Coronary artery (tissue), 2 donors: ENCODE data around the gene PGA3.
"Not testable (repeated sequence)": the region's sequence is repeated elsewhere in the genome, so short reads cannot be mapped to it uniquely, and the experiment has no call there.

Experiments used
- DNase-seq: peaks from one replicate; pipeline ENCODE4 v3.0.0-alpha.2; 2017; ENCODE audit warnings: low spot score
- H3K27ac ChIP-seq, 2 donors: fragments of 200-600 bp; sonication (generic); one replicate each; pipeline ENCODE4 v1.5.1; 2016 to 2019
- H3K4me3 ChIP-seq: fragments of 200-600 bp; sonication (generic); 2 replicates; pipeline ENCODE4 v1.5.1; 2016; ENCODE audit warnings: mild to moderate bottlenecking, moderate library complexity
- CTCF ChIP-seq: fragments of 200-600 bp; sonication (generic); IDR thresholded peaks from one replicate; pipeline ENCODE4 v1.5.1; 2019; ENCODE audit warnings: antibody characterized with exemption

The PGA3 gene

DNA sequence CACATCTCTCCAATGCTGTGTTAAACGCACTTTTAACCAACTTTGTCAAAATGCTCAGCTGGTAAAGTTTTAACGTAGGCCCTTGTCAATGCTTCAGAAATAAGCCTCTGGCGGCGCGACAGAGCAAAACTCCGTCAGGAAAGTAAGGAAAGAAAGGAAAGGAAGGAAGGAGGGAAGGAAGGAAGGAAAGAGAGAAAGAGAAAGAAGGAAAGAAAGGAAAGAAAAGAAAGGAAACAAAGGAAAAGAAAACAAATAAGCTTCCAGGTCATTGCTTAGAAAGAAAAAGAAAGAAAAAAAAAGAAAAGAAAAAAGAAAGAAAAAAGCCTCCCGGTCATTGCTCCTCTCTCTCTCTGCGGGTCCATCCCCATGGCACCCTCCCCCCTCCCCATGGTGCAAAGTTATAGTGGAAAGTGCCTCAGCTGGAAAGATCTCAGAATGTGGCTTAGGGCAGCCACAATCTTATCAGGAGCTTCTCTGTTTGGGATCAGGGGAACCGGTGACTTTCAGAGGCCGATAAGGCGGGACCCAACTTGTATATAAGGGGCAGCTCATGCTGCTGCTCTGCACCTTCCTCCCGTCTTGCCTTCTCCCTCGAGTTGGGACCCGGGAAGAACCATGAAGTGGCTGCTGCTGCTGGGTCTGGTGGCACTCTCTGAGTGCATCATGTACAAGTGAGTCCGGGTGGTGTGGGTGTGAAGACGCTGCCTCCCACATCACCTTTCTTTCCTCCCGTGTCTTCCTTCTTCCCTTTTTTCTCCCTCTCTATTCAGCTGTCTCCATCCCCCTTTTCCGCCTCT is at the start of gene PGA3:
PGA3 (plus strand) TSS at position 566 of the 797 bp plus-strand sequence; CDS start at position 616, 50 bp downstream.
- H3K27ac ChIP-seq, DNase-seq, H3K4me3 ChIP-seq: not testable (repeated sequence)

DNA sequence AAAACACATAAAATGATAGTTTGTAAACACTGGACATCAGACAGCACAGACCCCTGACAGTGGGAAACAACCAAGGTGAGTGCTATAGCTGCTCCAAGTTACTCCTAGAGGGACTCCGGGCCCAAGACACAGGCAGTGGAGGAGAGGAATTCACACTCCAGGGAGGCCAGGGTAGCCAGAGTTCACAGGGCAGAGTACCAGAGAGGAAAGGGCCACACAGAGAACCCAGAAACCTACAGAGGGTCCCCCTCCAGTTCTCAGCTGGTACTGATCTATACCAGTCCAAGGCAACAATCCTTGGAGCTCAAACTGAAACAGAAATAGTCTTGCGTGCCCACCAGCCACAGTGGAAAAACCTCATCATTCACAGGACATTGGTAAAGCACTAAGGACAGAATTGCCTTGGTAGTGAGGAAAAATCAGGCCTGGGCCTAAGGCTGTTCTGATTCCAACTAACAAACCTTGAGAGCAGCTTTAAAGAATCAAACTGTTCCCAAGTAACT is 49.7 kb upstream of the PGA3 start:
- DNase-seq: peak; percentile 62
- H3K4me3 ChIP-seq: peak overlapping the region; percentile 16
- H3K27ac ChIP-seq: peak overlapping the region; percentile 85 to 88
- TF ChIP-seq CTCF: no peak

- no peak overlapping the region for H3K4me3 ChIP-seq
- no peak for TF ChIP-seq CTCF
- no peak overlapping the region for H3K27ac ChIP-seq
- no peak for DNase-seq
Measured at GRCh38 chr11:61154528-61154927, 48.8 kb upstream of the PGA3 start.

GRCh38 chr11:61155312-61155711 is 48.0 kb upstream of the PGA3 start:
- DNase-seq: no peak
- no peak overlapping the region for H3K4me3 ChIP-seq
- H3K27ac ChIP-seq: no peak overlapping the region
- no peak for TF ChIP-seq CTCF

- H3K4me3 ChIP-seq: no peak overlapping the region
- H3K27ac ChIP-seq: no peak overlapping the region
- no peak for DNase-seq
- no peak for TF ChIP-seq CTCF
Measured at GRCh38 chr11:61155741-61156140, 47.6 kb upstream of the PGA3 start.

DNA sequence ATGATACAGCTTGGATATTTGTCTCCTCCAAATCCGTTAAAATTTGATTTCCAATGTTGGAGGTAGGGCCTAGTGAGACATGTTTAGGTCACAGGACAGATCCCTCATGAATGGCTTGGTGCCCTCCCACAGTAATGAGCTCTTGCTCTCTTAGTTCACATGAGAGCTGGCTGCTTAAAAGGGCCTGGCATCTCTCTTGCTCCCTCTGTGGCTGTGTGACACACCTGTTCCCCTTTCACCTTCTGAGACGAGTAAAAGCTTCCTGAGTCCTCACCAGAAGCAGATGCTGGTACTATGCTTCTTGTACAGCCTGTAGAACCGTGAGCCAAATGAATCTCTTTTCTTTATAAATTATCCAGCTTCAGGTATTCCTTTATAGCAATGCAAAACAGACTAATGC is 45.6 kb upstream of the PGA3 start:
- Histone ChIP-seq H3K4me3 (no peak overlapping the region), H3K27ac (no peak overlapping the region)
- no peak for TF ChIP-seq CTCF
- DNase-seq: no peak

GRCh38 chr11:61158691-61159381 is 44.5 kb upstream of the PGA3 start:
- peak overlapping the region; percentile 14 for H3K4me3 ChIP-seq

More at GRCh38 chr11:61158691-61159381, 44.5 kb upstream of the PGA3 start:
- DNase-seq: no peak
- H3K27ac ChIP-seq: peak overlapping the region; percentile 53 to 54
- TF ChIP-seq CTCF: no peak
